ENCODE data around the gene SETD4.
A peak's percentile ranks its signal among the peaks of the same experiment; 100 is the strongest.

Gene SETD4

GRCh38 chr21:36064085-36064460 is 3.7 kb upstream of the SETD4 start:
- no peak for DNase-seq
- Histone ChIP-seq H3K36me3 (ENCODE audit: control insufficient read depth in 4 of 4, insufficient read depth in 4 of 4, low read length in 3 of 4) (no peaks in the 10 kb centered on the region), H3K9me3 (ENCODE audit: control extremely low read depth in 1 of 5, control insufficient read depth in 4 of 5, insufficient read depth in 2 of 5, low read depth in 1 of 5, low read length in 4 of 5) (peaks cover 4 to 14% (median 4%) of the 10 kb centered on the region in 5 experiments), H3K4me1 (ENCODE audit: control extremely low read depth in 1 of 4, control insufficient read depth in 4 of 4, insufficient read depth in 4 of 4, low read length in 3 of 4) (peaks cover 0 to 20% (median 12%) of the 10 kb centered on the region in 4 experiments), H3K4me3 (ENCODE audit: control insufficient read depth in 1 of 7, extremely low read depth in 1 of 7, insufficient read depth in 4 of 7, low read depth in 2 of 7, low read length in 6 of 7) (no peak overlapping the region), H3K27ac (ENCODE audit: insufficient read depth in 1 of 2, low read depth in 1 of 2, low read length in 2 of 2, poor library complexity in 1 of 2, severe bottlenecking in 2 of 2) (no peak overlapping the region), H3K27me3 (replicated peaks in 2 of 5; ENCODE audit: control insufficient read depth in 4 of 5, insufficient read depth in 5 of 5, low read length in 4 of 5) (no peaks in the 10 kb centered on the region)
- ChIA-PET POLR2A (no interaction called here), CTCF (interaction anchor here (2.7 kb wide), 1 partner anchor 15 kb away, joined by 7 read pairs; no protein-coding TSS in a partner anchor)
- WGBS (ENCODE audit: insufficient coverage), result 93% methylated on average over 3 of the region's 4 CpGs

DNA sequence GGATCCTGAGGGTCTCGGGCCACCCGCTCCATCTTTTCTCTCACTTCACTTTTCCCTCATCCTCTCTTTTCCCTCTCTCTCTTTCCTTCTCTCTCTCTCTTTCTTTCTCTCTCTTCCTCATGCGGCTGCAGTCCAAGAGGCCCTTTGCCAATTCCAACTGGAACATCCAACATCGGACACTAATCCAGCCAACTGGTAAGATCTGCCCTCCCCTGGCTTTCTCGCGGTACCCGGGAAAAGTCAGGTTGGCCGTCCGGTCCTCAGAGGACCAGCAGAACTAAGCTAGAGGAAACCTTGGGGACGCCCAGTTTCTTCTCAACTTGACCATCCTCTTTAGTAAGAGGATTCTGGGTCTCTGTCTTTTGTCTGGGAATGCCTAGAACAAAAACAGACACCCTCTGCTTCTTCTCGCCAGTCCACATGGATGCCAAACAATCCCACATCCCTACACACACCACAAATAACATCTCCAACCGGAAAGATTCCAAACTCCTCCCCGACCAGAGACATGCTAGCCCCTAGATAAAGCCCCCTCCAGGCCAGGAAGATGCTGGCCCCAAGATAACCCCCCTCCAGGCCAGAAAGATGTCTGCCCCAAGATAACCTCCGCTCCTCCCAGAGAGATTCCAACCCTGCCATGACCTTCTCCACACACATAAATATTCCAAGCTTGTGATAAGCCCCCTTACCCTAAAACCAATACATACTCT is 3.2 kb upstream of the SETD4 start:
- DNase-seq, result no peak
- CTCF ChIA-PET, result interaction anchor here (1.5 to 2.7 kb wide), 2 partner anchors 15 to 37 kb away, joined by 3 to 7 read pairs; no protein-coding TSS in a partner anchor
- Histone ChIP-seq H3K4me3 (ENCODE audit: control insufficient read depth in 1 of 7, extremely low read depth in 1 of 7, insufficient read depth in 4 of 7, low read depth in 2 of 7, low read length in 6 of 7) (no peak overlapping the region), H3K27ac (ENCODE audit: insufficient read depth in 1 of 2, low read depth in 1 of 2, low read length in 2 of 2, poor library complexity in 1 of 2, severe bottlenecking in 2 of 2) (no peak overlapping the region), H3K27me3 (replicated peaks in 2 of 5; ENCODE audit: control insufficient read depth in 4 of 5, insufficient read depth in 5 of 5, low read length in 4 of 5) (no peaks in the 10 kb centered on the region), H3K36me3 (ENCODE audit: control insufficient read depth in 4 of 4, insufficient read depth in 4 of 4, low read length in 3 of 4) (peaks cover 0 to 2% (median 0%) of the 10 kb centered on the region in 4 experiments), H3K9me3 (ENCODE audit: control extremely low read depth in 1 of 5, control insufficient read depth in 4 of 5, insufficient read depth in 2 of 5, low read depth in 1 of 5, low read length in 4 of 5) (peaks cover 0 to 10% (median 4%) of the 10 kb centered on the region in 5 experiments), H3K4me1 (ENCODE audit: control extremely low read depth in 1 of 4, control insufficient read depth in 4 of 4, insufficient read depth in 4 of 4, low read length in 3 of 4) (peaks cover 0 to 21% (median 13%) of the 10 kb centered on the region in 4 experiments)
- POLR2A ChIA-PET, result no interaction called here
- WGBS (ENCODE audit: insufficient coverage), result 89% methylated on average over 12 of the region's 14 CpGs

- Histone ChIP-seq H3K9me3 (ENCODE audit: control extremely low read depth in 1 of 5, control insufficient read depth in 4 of 5, insufficient read depth in 2 of 5, low read depth in 1 of 5, low read length in 4 of 5) (no peaks in the 10 kb centered on the region), H3K27me3 (replicated peaks in 2 of 5; ENCODE audit: control insufficient read depth in 4 of 5, insufficient read depth in 5 of 5, low read length in 4 of 5) (no peaks in the 10 kb centered on the region), H3K4me3 (ENCODE audit: control insufficient read depth in 1 of 7, extremely low read depth in 1 of 7, insufficient read depth in 4 of 7, low read depth in 2 of 7, low read length in 6 of 7) (no peak overlapping the region), H3K27ac (ENCODE audit: insufficient read depth in 1 of 2, low read depth in 1 of 2, low read length in 2 of 2, poor library complexity in 1 of 2, severe bottlenecking in 2 of 2) (no peak overlapping the region), H3K4me1 (ENCODE audit: control extremely low read depth in 1 of 4, control insufficient read depth in 4 of 4, insufficient read depth in 4 of 4, low read length in 3 of 4) (peaks cover 0 to 21% (median 13%) of the 10 kb centered on the region in 4 experiments), H3K36me3 (ENCODE audit: control insufficient read depth in 4 of 4, insufficient read depth in 4 of 4, low read length in 3 of 4) (peaks cover 6 to 10% (median 8%) of the 10 kb centered on the region in 4 experiments)
- WGBS (ENCODE audit: insufficient coverage), result no CpG with 5 or more reads among the region's 2 CpGs
- no peak for DNase-seq
- CTCF ChIA-PET, result interaction anchor here (1.2 to 3.5 kb wide), 2 partner anchors 17 to 43 kb away, joined by 3 to 19 read pairs; no protein-coding TSS in a partner anchor
- POLR2A ChIA-PET, result no interaction called here
These were observed 1.1 kb upstream of the SETD4 start for GRCh38 chr21:36061445-36061844.

DNA sequence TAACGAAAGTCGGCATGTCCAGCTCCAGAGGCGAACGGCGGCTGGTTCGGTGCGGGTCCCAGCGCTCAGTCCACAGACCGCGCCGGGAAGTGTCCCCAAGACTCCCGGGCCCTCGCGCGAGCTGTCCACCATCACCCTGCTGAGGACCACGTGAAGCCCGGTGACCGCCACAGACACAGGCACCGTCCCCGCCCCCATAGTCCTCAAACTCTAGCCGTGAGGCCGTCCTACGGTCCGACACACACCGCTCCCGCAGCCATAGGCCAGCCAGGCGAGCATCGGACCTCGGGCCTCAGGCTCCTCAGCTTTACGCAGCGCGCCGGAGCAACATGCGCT is 535 bp downstream of the SETD4 start:
- H3K4me3 ChIP-seq (ENCODE audit: control insufficient read depth in 1 of 7, extremely low read depth in 1 of 7, insufficient read depth in 4 of 7, low read depth in 2 of 7, low read length in 6 of 7), result peak overlapping the region; percentile 79 to 98 (median 87)
- ChIA-PET POLR2A (interaction anchor here (1.2 kb wide), 1 partner anchor 45 kb away, joined by 4 read pairs; no protein-coding TSS in a partner anchor), CTCF (interaction anchor here (0.8 to 3.5 kb wide), 7 partner anchors 10 to 67 kb away, joined by 3 to 19 read pairs (median 4); partner anchors contain the start of gene CBR1)
- H3K4me1 ChIP-seq (ENCODE audit: control extremely low read depth in 1 of 4, control insufficient read depth in 4 of 4, insufficient read depth in 4 of 4, low read length in 3 of 4), result peaks cover 0 to 17% (median 10%) of the 10 kb centered on the region in 4 experiments
- no peaks in the 10 kb centered on the region for H3K9me3 ChIP-seq (ENCODE audit: control extremely low read depth in 1 of 5, control insufficient read depth in 4 of 5, insufficient read depth in 2 of 5, low read depth in 1 of 5, low read length in 4 of 5)
- DNase-seq, result no peak
- peaks cover 19 to 25% (median 21%) of the 10 kb centered on the region in 4 experiments for H3K36me3 ChIP-seq (ENCODE audit: control insufficient read depth in 4 of 4, insufficient read depth in 4 of 4, low read length in 3 of 4)
- H3K27ac ChIP-seq (ENCODE audit: insufficient read depth in 1 of 2, low read depth in 1 of 2, low read length in 2 of 2, poor library complexity in 1 of 2, severe bottlenecking in 2 of 2), result peak overlapping the region; percentile 74 to 92
- under 1% methylated on average over 29 of the region's 34 CpGs for WGBS (ENCODE audit: insufficient coverage)
- H3K27me3 ChIP-seq (replicated peaks in 2 of 5; ENCODE audit: control insufficient read depth in 4 of 5, insufficient read depth in 5 of 5, low read length in 4 of 5), result no peaks in the 10 kb centered on the region

- Histone ChIP-seq H3K27me3 (replicated peaks in 2 of 5; ENCODE audit: control insufficient read depth in 4 of 5, insufficient read depth in 5 of 5, low read length in 4 of 5) (no peaks in the 10 kb centered on the region), H3K27ac (ENCODE audit: insufficient read depth in 1 of 2, low read depth in 1 of 2, low read length in 2 of 2, poor library complexity in 1 of 2, severe bottlenecking in 2 of 2) (no peak overlapping the region), H3K9me3 (ENCODE audit: control extremely low read depth in 1 of 5, control insufficient read depth in 4 of 5, insufficient read depth in 2 of 5, low read depth in 1 of 5, low read length in 4 of 5) (no peaks in the 10 kb centered on the region), H3K4me3 (ENCODE audit: control insufficient read depth in 1 of 7, extremely low read depth in 1 of 7, insufficient read depth in 4 of 7, low read depth in 2 of 7, low read length in 6 of 7) (no peak overlapping the region), H3K36me3 (ENCODE audit: control insufficient read depth in 4 of 4, insufficient read depth in 4 of 4, low read length in 3 of 4) (peaks cover 28 to 53% (median 37%) of the 10 kb centered on the region in 4 experiments), H3K4me1 (ENCODE audit: control extremely low read depth in 1 of 4, control insufficient read depth in 4 of 4, insufficient read depth in 4 of 4, low read length in 3 of 4) (peaks cover 0 to 12% (median 6%) of the 10 kb centered on the region in 4 experiments)
- ChIA-PET CTCF (interaction anchor here (1.5 kb wide), 1 partner anchor 57 kb away, joined by 5 read pairs; no protein-coding TSS in a partner anchor), POLR2A (no interaction called here)
- DNase-seq, result no peak
- WGBS (ENCODE audit: insufficient coverage), result 100% methylated on average over 3 of the region's 3 CpGs
These were observed 4.8 kb downstream of the SETD4 start for GRCh38 chr21:36055551-36055950.

DNA sequence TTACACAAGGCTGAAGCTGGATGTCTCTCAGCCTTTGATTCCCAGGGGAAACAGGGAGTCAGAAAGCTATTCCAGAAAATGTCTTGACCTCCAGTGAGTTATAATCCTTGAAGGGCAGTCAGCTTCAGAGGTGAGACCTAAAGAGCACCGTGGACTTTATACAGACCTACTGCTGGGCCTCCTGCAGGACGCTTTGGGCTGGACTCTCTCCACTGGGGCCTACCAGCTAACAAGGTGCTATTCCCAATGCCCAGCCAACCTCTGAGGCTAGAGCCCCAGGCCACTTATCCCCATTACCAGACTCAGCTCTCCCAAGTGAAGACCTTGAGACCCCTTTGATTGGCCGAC is 6.6 kb downstream of the SETD4 start:
- 97% methylated on average over 3 of the region's 3 CpGs for WGBS (ENCODE audit: insufficient coverage)
- H3K4me3 ChIP-seq (ENCODE audit: control insufficient read depth in 1 of 7, extremely low read depth in 1 of 7, insufficient read depth in 4 of 7, low read depth in 2 of 7, low read length in 6 of 7), result no peak overlapping the region
- H3K4me1 ChIP-seq (ENCODE audit: control extremely low read depth in 1 of 4, control insufficient read depth in 4 of 4, insufficient read depth in 4 of 4, low read length in 3 of 4), result no peaks in the 10 kb centered on the region
- ChIA-PET CTCF (interaction anchor here (0.6 to 1.6 kb wide), 6 partner anchors 13 to 100 kb away, joined by 3 to 7 read pairs (median 3); no protein-coding TSS in a partner anchor), POLR2A (interaction anchor here (0.5 kb wide), 1 partner anchor 20 kb away, joined by 3 read pairs; no protein-coding TSS in a partner anchor)
- no peaks in the 10 kb centered on the region for H3K9me3 ChIP-seq (ENCODE audit: control extremely low read depth in 1 of 5, control insufficient read depth in 4 of 5, insufficient read depth in 2 of 5, low read depth in 1 of 5, low read length in 4 of 5)
- DNase-seq, result no peak
- H3K27me3 ChIP-seq (replicated peaks in 2 of 5; ENCODE audit: control insufficient read depth in 4 of 5, insufficient read depth in 5 of 5, low read length in 4 of 5), result no peaks in the 10 kb centered on the region
- peak overlapping the region in 1 of 2 experiments; percentile 3 for H3K27ac ChIP-seq (ENCODE audit: insufficient read depth in 1 of 2, low read depth in 1 of 2, low read length in 2 of 2, poor library complexity in 1 of 2, severe bottlenecking in 2 of 2)
- peaks cover 31 to 60% (median 44%) of the 10 kb centered on the region in 4 experiments for H3K36me3 ChIP-seq (ENCODE audit: control insufficient read depth in 4 of 4, insufficient read depth in 4 of 4, low read length in 3 of 4)

Measured in common myeloid progenitor, CD34-positive (primary cell).